ENCODE data around the gene CAMK1.

CAMK1 gene

DNA sequence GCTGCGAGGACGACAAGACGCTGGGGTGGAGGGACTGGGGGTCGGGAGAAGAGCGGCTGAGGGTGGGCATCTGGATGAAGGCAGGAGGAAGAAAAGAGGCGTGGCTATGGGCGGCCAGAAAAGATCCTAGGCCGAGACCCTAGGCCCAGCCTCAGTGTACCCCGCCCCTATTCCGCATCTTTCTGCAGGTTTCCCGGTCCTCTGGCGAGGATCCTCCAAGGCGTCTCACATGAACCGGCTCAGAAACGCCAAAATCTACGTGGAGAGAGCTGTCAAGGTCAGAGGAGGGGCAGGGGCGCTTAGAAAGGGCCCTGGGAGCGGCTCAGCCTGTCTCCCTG lies 40.7 kb upstream of the CAMK1 start:
- H2AFZ ChIP-seq (ENCODE audit: low read length), result no peak overlapping the region
- H3K79me2 ChIP-seq (ENCODE audit: insufficient read depth, low read length), result no peaks in the 10 kb centered on the region
- no peaks in the 10 kb centered on the region for H3K27me3 ChIP-seq (ENCODE audit: insufficient read depth, low read length)
- no peaks in the 10 kb centered on the region for H3K9me2 ChIP-seq (ENCODE audit: low read depth, low read length)
- H3K4me1 ChIP-seq (ENCODE audit: insufficient read depth, low read length, severe bottlenecking), result peaks cover 21% of the 10 kb centered on the region
- H4K20me1 ChIP-seq (ENCODE audit: insufficient read depth, low read length), result no peaks in the 10 kb centered on the region
- H3K9me3 ChIP-seq (ENCODE audit: low read length), result no peaks in the 10 kb centered on the region
- TF ChIP-seq EZH2 (IDR thresholded peaks at IDR 0.05; ENCODE audit: borderline replicate concordance, low read length) (no peak), CTCF (IDR thresholded peaks at IDR 0.05; ENCODE audit: low read length) (no peak)
- H3K4me2 ChIP-seq (ENCODE audit: low read length), result peak overlapping the region; percentile 79
- H3K9ac ChIP-seq (ENCODE audit: low read length), result peak overlapping the region; percentile 78; the same call in 1 of the 2 replicates
- peaks cover 4% of the 10 kb centered on the region; the same call in 1 of the 2 replicates for H3F3A ChIP-seq (ENCODE audit: insufficient read depth, low read length)
- H3K27ac ChIP-seq (ENCODE audit: low read depth, low read length, poor library complexity, severe bottlenecking), result no peak overlapping the region
- H3K4me3 ChIP-seq (ENCODE audit: low read depth, low read length, poor library complexity, severe bottlenecking), result peak overlapping the region; percentile 62
- peaks cover 45% of the 10 kb centered on the region for H3K36me3 ChIP-seq (ENCODE audit: insufficient read depth, low read length)

GRCh38 chr3:9809615-9810432 lies 40.1 kb upstream of the CAMK1 start, which contains the start of gene TTLL3:
TTLL3 (plus strand) TSS chr3:9810262; CDS start chr3:9810662, 400 bp downstream.
- H3K9me3 ChIP-seq (ENCODE audit: low read length), result no peaks in the 10 kb centered on the region
- TF ChIP-seq EZH2 (IDR thresholded peaks at IDR 0.05; ENCODE audit: borderline replicate concordance, low read length), result no peak
- no peak for TF ChIP-seq CTCF (IDR thresholded peaks at IDR 0.05; ENCODE audit: low read length)
- no peaks in the 10 kb centered on the region for H3K27me3 ChIP-seq (ENCODE audit: insufficient read depth, low read length)
- H3K9me2 ChIP-seq (ENCODE audit: low read depth, low read length), result no peaks in the 10 kb centered on the region
- H3F3A ChIP-seq (ENCODE audit: insufficient read depth, low read length), result peaks cover 4% of the 10 kb centered on the region; the same call in 1 of the 2 replicates
- peak within 1 kb of the TSS; percentile 76 for H3K27ac ChIP-seq (ENCODE audit: low read depth, low read length, poor library complexity, severe bottlenecking)
- no peaks in the 10 kb centered on the region for H3K79me2 ChIP-seq (ENCODE audit: insufficient read depth, low read length)
- H4K20me1 ChIP-seq (ENCODE audit: insufficient read depth, low read length), result no peaks in the 10 kb centered on the region
- H3K4me3 ChIP-seq (ENCODE audit: low read depth, low read length, poor library complexity, severe bottlenecking), result peak within 1 kb of the TSS; percentile 62
- peak within 1 kb of the TSS; percentile 78 for H3K9ac ChIP-seq (ENCODE audit: low read length)
- H3K4me1 ChIP-seq (ENCODE audit: insufficient read depth, low read length, severe bottlenecking), result peaks cover 21% of the 10 kb centered on the region
- H3K36me3 ChIP-seq (ENCODE audit: insufficient read depth, low read length), result peaks cover 51% of the 10 kb centered on the region
- H2AFZ ChIP-seq (ENCODE audit: low read length), result peak within 1 kb of the TSS; percentile 5; the same call in 1 of the 2 replicates
- H3K4me2 ChIP-seq (ENCODE audit: low read length), result peak within 1 kb of the TSS; percentile 79

DNA sequence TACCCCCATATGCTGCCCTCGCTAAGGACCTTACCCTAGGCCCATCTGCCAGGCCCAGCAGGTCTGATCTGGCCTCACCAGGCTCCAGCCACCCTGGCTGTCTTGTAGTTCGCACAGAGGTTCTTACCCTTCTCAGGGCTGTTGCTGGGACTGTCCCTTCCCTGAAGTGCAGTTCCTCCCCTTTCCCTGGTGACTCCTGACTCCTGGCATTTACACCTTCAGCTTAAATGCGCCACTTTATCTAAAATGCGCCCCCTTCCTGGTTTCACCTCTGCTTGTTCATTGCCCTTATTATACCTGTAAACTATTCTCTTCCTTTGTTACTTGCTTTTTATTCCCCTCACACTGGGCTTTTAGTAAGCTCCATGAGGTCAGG lies 39.5 kb upstream of the CAMK1 start:
- peak overlapping the region; percentile 79 for H3K4me2 ChIP-seq (ENCODE audit: low read length)
- TF ChIP-seq EZH2 (IDR thresholded peaks at IDR 0.05; ENCODE audit: borderline replicate concordance, low read length) (no peak), CTCF (IDR thresholded peaks at IDR 0.05; ENCODE audit: low read length) (peak; percentile 15; the same call in 1 of the 2 replicates)
- peak overlapping the region; percentile 62 for H3K4me3 ChIP-seq (ENCODE audit: low read depth, low read length, poor library complexity, severe bottlenecking)
- H3K27ac ChIP-seq (ENCODE audit: low read depth, low read length, poor library complexity, severe bottlenecking), result peak overlapping the region; percentile 76
- peak overlapping the region; percentile 5; the same call in 1 of the 2 replicates for H2AFZ ChIP-seq (ENCODE audit: low read length)
- no peaks in the 10 kb centered on the region for H3K9me2 ChIP-seq (ENCODE audit: low read depth, low read length)
- peak overlapping the region; percentile 78 for H3K9ac ChIP-seq (ENCODE audit: low read length)
- peaks cover 4% of the 10 kb centered on the region; the same call in 1 of the 2 replicates for H3F3A ChIP-seq (ENCODE audit: insufficient read depth, low read length)
- peaks cover 21% of the 10 kb centered on the region for H3K4me1 ChIP-seq (ENCODE audit: insufficient read depth, low read length, severe bottlenecking)
- H3K79me2 ChIP-seq (ENCODE audit: insufficient read depth, low read length), result no peaks in the 10 kb centered on the region
- peaks cover 57% of the 10 kb centered on the region for H3K36me3 ChIP-seq (ENCODE audit: insufficient read depth, low read length)
- no peaks in the 10 kb centered on the region for H3K9me3 ChIP-seq (ENCODE audit: low read length)
- no peaks in the 10 kb centered on the region for H3K27me3 ChIP-seq (ENCODE audit: insufficient read depth, low read length)
- no peaks in the 10 kb centered on the region for H4K20me1 ChIP-seq (ENCODE audit: insufficient read depth, low read length)
